ENCODE data around the gene RGL4. TPM values are rescaled to one million over a fixed set of nuclear protein-coding genes. Genes with fewer than 3 reads are reported as not detected.

The RGL4 gene
- total and polyA plus RNA-seq, 2 experiments from 2014 or later: 0.16 TPM; not detected in 1

DNA sequence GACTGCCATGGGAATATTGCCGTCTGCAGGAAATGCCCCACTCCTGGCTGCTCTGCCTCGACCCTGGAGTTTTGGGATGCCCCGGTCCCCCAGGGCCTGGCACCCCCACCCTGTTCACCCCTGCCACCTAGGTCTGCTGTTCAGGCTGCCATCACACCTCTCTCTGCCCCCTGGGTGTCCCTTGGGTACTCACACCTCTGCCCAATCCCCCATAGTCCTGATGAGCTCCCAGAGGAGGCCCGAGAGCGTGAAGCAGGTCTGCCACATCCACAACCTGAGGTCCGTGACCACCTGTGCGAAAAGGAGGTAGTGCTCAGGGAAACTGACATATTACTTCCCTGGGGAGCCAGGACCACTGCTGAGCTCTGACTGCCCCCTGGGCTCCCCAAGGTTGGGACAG is 38.5 kb upstream of the RGL4 start:
- TF ChIP-seq CREB1 (CRISPR knock-in tag; IDR thresholded peaks at IDR 0.05; ENCODE audit: low read depth): no peak
- TF ChIP-seq, protein P1, sequence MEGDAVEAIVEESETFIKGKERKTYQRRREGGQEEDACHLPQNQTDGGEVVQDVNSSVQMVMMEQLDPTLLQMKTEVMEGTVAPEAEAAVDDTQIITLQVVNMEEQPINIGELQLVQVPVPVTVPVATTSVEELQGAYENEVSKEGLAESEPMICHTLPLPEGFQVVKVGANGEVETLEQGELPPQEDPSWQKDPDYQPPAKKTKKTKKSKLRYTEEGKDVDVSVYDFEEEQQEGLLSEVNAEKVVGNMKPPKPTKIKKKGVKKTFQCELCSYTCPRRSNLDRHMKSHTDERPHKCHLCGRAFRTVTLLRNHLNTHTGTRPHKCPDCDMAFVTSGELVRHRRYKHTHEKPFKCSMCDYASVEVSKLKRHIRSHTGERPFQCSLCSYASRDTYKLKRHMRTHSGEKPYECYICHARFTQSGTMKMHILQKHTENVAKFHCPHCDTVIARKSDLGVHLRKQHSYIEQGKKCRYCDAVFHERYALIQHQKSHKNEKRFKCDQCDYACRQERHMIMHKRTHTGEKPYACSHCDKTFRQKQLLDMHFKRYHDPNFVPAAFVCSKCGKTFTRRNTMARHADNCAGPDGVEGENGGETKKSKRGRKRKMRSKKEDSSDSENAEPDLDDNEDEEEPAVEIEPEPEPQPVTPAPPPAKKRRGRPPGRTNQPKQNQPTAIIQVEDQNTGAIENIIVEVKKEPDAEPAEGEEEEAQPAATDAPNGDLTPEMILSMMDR (conservative IDR thresholded peaks at IDR 0.05; ENCODE audit: low read depth in 2 of 2): no peak
- no peak for TF ChIP-seq REST (IDR thresholded peaks at IDR 0.05; ENCODE audit: unreplicated experiment)
- TF ChIP-seq, protein P2, sequence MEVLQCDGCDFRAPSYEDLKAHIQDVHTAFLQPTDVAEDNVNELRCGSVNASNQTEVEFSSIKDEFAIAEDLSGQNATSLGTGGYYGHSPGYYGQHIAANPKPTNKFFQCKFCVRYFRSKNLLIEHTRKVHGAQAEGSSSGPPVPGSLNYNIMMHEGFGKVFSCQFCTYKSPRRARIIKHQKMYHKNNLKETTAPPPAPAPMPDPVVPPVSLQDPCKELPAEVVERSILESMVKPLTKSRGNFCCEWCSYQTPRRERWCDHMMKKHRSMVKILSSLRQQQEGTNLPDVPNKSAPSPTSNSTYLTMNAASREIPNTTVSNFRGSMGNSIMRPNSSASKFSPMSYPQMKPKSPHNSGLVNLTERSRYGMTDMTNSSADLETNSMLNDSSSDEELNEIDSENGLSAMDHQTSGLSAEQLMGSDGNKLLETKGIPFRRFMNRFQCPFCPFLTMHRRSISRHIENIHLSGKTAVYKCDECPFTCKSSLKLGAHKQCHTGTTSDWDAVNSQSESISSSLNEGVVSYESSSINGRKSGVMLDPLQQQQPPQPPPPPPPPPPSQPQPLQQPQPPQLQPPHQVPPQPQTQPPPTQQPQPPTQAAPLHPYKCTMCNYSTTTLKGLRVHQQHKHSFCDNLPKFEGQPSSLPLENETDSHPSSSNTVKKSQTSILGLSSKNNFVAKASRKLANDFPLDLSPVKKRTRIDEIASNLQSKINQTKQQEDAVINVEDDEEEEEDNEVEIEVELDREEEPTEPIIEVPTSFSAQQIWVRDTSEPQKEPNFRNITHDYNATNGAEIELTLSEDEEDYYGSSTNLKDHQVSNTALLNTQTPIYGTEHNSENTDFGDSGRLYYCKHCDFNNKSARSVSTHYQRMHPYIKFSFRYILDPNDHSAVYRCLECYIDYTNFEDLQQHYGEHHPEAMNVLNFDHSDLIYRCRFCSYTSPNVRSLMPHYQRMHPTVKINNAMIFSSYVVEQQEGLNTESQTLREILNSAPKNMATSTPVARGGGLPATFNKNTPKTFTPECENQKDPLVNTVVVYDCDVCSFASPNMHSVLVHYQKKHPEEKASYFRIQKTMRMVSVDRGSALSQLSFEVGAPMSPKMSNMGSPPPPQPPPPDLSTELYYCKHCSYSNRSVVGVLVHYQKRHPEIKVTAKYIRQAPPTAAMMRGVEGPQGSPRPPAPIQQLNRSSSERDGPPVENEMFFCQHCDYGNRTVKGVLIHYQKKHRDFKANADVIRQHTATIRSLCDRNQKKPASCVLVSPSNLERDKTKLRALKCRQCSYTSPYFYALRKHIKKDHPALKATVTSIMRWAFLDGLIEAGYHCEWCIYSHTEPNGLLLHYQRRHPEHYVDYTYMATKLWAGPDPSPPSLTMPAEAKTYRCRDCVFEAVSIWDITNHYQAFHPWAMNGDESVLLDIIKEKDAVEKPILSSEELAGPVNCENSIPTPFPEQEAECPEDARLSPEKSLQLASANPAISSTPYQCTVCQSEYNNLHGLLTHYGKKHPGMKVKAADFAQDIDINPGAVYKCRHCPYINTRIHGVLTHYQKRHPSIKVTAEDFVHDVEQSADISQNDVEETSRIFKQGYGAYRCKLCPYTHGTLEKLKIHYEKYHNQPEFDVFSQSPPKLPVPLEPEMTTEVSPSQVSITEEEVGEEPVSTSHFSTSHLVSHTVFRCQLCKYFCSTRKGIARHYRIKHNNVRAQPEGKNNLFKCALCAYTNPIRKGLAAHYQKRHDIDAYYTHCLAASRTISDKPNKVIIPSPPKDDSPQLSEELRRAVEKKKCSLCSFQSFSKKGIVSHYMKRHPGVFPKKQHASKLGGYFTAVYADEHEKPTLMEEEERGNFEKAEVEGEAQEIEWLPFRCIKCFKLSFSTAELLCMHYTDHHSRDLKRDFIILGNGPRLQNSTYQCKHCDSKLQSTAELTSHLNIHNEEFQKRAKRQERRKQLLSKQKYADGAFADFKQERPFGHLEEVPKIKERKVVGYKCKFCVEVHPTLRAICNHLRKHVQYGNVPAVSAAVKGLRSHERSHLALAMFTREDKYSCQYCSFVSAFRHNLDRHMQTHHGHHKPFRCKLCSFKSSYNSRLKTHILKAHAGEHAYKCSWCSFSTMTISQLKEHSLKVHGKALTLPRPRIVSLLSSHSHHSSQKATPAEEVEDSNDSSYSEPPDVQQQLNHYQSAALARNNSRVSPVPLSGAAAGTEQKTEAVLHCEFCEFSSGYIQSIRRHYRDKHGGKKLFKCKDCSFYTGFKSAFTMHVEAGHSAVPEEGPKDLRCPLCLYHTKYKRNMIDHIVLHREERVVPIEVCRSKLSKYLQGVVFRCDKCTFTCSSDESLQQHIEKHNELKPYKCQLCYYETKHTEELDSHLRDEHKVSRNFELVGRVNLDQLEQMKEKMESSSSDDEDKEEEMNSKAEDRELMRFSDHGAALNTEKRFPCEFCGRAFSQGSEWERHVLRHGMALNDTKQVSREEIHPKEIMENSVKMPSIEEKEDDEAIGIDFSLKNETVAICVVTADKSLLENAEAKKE (CRISPR knock-in tag; IDR thresholded peaks at IDR 0.05): no peak
- TF ChIP-seq ZNF331 (CRISPR knock-in tag; IDR thresholded peaks at IDR 0.05; ENCODE audit: low read depth): no peak
- TF ChIP-seq NANOG (IDR thresholded peaks at IDR 0.05; ENCODE audit: borderline replicate concordance): no peak
- no peak for TF ChIP-seq ZNF114 (CRISPR knock-in tag; IDR thresholded peaks at IDR 0.05)
- no peak for TF ChIP-seq JUNB (IDR thresholded peaks at IDR 0.05; ENCODE audit: unreplicated experiment)
- no peak for TF ChIP-seq EZH2phosphoT487 (IDR thresholded peaks at IDR 0.05; ENCODE audit: unreplicated experiment)
- TF ChIP-seq STAT1 (IDR thresholded peaks at IDR 0.05; ENCODE audit: unreplicated experiment): no peak
- no peak for TF ChIP-seq POLR2AphosphoS5 (IDR thresholded peaks at IDR 0.05; ENCODE audit: low read depth)
- no peak for TF ChIP-seq EZH2 (IDR thresholded peaks at IDR 0.05; ENCODE audit: low read depth, unreplicated experiment)
- TF ChIP-seq ETS1 (IDR thresholded peaks at IDR 0.05): no peak
- DNase-seq (ENCODE audit: low spot score) (no peak), ATAC-seq (no peak)
- Histone ChIP-seq H4K20me1 (replicated peaks; ENCODE audit: insufficient read depth) (0 out of 2 replicates have a peak, but pooled peaks cover 4% of the 10 kb centered on the region), H3K4me3 (no peak overlapping the region), H2AFZ (no peak overlapping the region), H3K4me2 (no peak overlapping the region), H3K9me2 (ENCODE audit: insufficient read depth) (no peaks in the 10 kb centered on the region), H3K36me3 (ENCODE audit: insufficient read depth) (no peaks in the 10 kb centered on the region), H3K27me3 (ENCODE audit: insufficient read depth) (no peaks in the 10 kb centered on the region), H3K27ac (ENCODE audit: low read depth) (no peak overlapping the region), H3F3A (replicated peaks; ENCODE audit: low read depth) (no peaks in the 10 kb centered on the region), H3K4me1 (ENCODE audit: insufficient read depth) (no peaks in the 10 kb centered on the region), H3K79me2 (replicated peaks; ENCODE audit: insufficient read depth) (no peaks in the 10 kb centered on the region)
- Mint-ChIP-seq H3K4me3 (no peak overlapping the region), H3K4me1 (no peaks in the 10 kb centered on the region), H3K9me3 (no peaks in the 10 kb centered on the region), H3K27me3 (ENCODE audit: insufficient read depth, low read depth, poor library complexity) (peaks cover 2% of the 10 kb centered on the region), H3K36me3 (ENCODE audit: low read depth) (peaks cover 3% of the 10 kb centered on the region; the same call in 1 of the 3 replicates), H3K27ac (no peak overlapping the region)

Measured in GM23338 (cell line).